HG03280 (cell line): ENCODE measurements around the gene NANS.

ENCODE experiments used
- ATAC-seq: cut with Tn5 transposase; IDR thresholded peaks from one replicate; pipeline ENCODE4 v1.9.1; 2021; ENCODE audit warnings: mild to moderate bottlenecking, moderate library complexity; ENCODE audit not compliant: unreplicated experiment

NANS gene

GRCh38 chr9:98130576-98131228 lies 74.2 kb downstream of the NANS start:
- ATAC-seq, result no peak

- ATAC-seq, result no peak
These were observed 75.6 kb downstream of the NANS start for GRCh38 chr9:98132158-98132557.
